ENCODE measurements around the gene SAP25.
"Not testable (repeated sequence)": the region's sequence is repeated elsewhere in the genome, so short reads cannot be mapped to it uniquely, and the experiment has no call there.

The SAP25 gene

GRCh38 chr7:100528108-100528866, 45.4 kb downstream of the SAP25 start:
- not testable (repeated sequence) for DNase-seq

GRCh38 chr7:100523192-100523591, 50.5 kb downstream of the SAP25 start:
- DNase-seq: not testable (repeated sequence)

Measured in GOT3 (cell line).